ENCODE measurements around the gene SNU13. TPM values are rescaled to one million over a fixed set of nuclear protein-coding genes. Genes with fewer than 3 reads are reported as not detected.

Gene SNU13
- total RNA-seq, 4 donors from 2014 or later: 65.2 to 106 (median 88.6) TPM

DNA sequence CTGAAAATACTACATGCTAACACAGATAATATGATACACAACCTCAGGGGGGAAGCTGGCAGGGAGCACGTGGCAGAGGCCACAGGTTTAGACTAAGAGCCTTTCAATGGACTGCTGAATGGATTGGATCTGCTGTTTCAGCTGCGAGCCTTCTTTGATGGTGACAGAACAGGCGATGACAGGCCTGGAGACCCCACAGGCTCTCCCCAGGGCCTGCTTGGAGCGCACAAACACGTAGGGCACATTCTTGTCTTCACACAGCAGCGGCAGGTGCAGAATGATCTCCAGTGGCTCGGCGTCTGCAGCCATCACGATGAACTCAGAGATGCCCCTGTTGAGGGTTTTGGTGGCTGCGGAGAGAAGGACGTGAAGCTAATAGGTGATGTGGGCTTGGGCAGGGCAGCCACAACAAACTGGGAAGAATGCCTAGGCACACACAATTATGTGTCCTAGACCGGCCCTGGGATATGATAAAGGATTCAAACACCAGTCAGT is 13.8 kb downstream of the SNU13 start:
- TF ChIP-seq, protein P1, sequence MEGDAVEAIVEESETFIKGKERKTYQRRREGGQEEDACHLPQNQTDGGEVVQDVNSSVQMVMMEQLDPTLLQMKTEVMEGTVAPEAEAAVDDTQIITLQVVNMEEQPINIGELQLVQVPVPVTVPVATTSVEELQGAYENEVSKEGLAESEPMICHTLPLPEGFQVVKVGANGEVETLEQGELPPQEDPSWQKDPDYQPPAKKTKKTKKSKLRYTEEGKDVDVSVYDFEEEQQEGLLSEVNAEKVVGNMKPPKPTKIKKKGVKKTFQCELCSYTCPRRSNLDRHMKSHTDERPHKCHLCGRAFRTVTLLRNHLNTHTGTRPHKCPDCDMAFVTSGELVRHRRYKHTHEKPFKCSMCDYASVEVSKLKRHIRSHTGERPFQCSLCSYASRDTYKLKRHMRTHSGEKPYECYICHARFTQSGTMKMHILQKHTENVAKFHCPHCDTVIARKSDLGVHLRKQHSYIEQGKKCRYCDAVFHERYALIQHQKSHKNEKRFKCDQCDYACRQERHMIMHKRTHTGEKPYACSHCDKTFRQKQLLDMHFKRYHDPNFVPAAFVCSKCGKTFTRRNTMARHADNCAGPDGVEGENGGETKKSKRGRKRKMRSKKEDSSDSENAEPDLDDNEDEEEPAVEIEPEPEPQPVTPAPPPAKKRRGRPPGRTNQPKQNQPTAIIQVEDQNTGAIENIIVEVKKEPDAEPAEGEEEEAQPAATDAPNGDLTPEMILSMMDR (IDR thresholded peaks at IDR 0.05; ENCODE audit: low read depth): no peak

DNA sequence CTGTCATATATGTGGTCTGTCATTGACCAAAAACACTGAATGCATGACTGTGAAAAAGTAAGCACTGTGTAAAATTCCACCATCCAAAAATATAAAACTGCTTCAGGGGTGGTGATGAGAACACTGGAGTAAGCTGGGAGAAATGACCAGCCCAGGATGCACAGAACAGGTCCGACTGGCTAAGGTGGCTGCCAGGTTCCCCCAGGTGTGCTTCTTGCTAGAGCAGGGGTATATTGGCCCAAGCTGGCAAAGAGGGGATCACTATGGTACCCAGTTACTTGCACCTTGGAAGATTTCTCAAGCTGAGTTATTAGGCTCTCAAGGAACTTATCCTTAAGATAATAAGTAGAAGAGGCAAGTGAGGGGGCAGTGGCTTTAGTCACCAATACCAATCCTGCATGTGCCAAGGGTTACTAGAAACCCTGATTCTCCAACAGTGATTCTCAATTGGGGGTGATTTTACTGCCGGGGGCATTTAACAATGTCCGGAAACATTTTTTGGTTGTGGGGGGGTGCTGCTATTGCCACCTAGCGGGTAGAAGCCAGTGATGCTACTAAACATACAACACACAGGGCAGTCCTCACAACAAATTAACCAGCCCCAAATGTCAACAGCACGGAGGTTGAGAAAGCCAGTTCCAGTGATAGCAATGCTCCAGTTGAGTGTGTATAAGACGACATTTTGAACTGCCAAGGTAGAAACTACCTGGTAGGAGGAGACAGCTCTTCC is 15.7 kb downstream of the SNU13 start:
- TF ChIP-seq, protein P1 (IDR thresholded peaks at IDR 0.05; ENCODE audit: low read depth): no peak

DNA sequence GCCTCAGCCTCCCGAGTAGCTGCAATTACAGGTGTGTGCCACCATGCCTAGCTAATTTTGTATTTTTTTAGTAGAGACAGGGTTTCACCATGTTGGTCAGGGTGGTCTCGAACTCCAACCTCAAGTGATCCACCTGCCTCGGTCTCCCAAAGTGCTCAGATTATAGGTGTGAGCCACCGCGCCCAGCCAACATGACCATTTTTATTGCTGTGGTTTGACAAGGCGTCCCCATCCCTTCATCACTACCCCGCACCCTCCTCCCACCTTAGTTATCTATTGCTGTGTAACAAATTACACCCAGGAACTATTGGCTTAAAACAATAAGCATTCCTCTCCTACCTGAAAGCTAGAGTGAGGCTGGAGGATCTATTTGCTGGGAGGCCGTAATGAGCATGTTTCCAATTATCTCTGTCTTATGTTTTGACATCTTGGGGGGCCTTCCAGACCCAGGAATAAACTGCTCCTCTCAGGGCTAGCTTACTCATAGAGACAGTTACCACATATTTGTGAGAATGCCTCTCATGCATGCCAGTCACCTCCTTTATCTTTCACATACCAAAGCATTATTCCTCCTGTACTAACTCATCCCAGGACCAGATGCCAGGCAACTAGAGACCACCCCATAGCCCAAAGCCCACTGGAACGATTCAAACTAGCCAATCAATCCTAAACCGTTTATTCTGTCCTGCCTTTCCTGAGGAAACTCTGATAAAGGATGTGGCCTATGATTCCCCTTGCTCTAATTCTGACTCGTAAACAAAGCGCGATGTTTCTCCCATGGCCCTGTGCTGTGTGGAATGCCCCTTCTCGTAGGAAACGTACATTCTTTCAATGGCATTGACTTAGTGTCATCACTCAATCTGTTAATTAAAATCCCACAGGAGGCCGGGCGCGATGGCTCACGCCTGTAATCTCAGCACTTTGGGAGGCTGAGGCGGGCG is 19.4 kb downstream of the SNU13 start:
- TF ChIP-seq, protein P1 (IDR thresholded peaks at IDR 0.05; ENCODE audit: low read depth): no peak

DNA sequence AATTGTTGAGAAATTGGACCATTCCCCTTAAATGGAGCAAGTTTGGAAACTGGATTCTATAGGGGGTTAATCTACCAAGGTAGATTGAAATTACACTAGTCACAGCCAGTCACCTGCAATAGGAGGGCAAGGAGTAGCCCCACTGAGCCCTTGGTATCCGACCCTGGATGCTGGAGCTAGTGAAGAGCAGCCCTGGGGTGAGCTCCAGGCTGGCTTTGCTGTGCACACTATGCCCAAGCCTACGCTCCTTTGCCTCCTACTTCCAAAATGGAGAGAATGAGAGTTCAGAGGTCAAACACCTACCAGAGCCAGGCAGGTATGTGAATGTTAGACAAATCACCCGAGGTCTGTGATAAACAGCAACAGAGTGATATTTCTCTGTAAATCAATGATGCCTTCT is 23.7 kb downstream of the SNU13 start:
- TF ChIP-seq, protein P1 (IDR thresholded peaks at IDR 0.05; ENCODE audit: low read depth): no peak

DNA sequence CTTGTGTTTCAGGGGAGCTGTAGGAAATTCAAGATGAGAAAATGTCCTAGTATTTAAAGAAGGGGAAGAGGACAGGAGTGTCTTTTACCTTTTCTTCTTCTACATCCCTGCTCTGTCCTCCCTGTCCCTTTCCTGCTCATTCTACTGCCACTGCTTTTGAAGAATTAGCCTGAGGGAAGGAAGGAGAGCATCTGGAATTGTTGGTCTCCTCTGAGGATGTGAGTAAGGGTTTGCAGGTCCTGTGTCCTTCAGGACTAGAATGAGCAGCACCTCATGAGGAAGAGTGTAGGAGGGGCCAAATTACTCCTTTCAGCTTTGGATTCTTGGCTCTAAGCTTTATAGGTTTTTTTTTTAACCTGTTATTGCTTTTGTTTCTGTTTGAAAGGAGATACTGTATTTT is 24.2 kb downstream of the SNU13 start:
- TF ChIP-seq, protein P1 (IDR thresholded peaks at IDR 0.05; ENCODE audit: low read depth): no peak

DNA sequence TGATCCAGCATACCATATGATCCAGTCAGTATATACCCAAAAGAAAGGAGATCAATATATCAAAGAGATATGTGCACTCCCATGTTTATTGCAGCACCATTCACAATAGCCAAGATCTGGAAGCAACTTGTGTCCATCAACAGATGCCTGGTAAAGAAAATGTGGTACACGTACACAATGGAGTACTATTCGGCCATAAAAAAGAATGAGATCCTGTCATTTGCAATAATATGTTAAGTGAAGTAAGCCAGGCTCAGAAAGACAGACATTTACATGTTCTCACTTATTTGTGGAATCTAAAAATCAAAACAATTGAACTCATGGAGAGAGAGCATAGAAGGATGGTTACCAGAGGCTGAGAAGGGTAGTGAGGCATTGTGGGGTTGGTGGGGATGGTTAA is 27.0 kb downstream of the SNU13 start:
- TF ChIP-seq, protein P1 (IDR thresholded peaks at IDR 0.05; ENCODE audit: low read depth): no peak

DNA sequence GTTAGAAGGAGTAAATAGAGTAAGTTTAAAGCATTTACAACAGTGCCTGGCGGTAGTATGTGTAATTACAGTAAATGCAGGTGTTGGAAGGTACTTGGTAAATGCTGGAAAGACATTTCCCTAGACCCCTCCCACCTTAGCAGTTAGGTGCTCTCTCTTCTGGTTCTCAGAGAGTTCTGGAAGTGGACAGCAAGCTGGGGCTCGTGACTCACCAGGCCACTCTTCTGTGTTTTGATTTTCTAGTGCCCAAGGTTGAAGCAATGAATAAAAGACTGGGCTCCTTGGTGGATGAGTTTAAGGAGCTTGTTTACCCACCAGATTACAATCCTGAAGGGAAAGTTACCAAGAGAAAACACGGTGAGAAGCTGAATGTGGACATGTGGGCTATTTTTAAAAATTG is 27.6 kb downstream of the SNU13 start:
- TF ChIP-seq, protein P1 (IDR thresholded peaks at IDR 0.05; ENCODE audit: low read depth): no peak

All from subcutaneous adipose tissue (tissue), 4 donors.